K562 (cell line): ENCODE measurements around the gene SLC22A23.
A peak's percentile ranks its signal among the peaks of the same experiment; 100 is the strongest.

Experiments used
- BHLHE40 ChIP-seq: IDR thresholded peaks from 2 replicates; pipeline ENCODE4 v1.6.1; 2011; ENCODE audit warnings: low read length, improper control_type of control experiment
- CC2D1A ChIP-seq: fragments of 450-650 bp; IDR thresholded peaks from 2 replicates; pipeline ENCODE4 v1.6.1; 2017; ENCODE audit warnings: mild to moderate bottlenecking
- CTCF ChIP-seq, 3 experiments: IDR thresholded peaks in 2 of 3; conservative IDR thresholded peaks in 1 of 3; 2 replicates each; pipeline ENCODE4 v1.5.1; 2011 to 2012; ENCODE audit warnings: low read length in 3 of 3, mild to moderate bottlenecking in 3 of 3, control low read depth in 2 of 3, improper control_type of control experiment in 1 of 3, inconsistent platforms in 1 of 3, low read depth in 1 of 3, mixed read lengths in 1 of 3, moderate library complexity in 1 of 3; ENCODE audit not compliant: insufficient read depth in 2 of 3
- CTCFL ChIP-seq: IDR thresholded peaks from 2 replicates; pipeline ENCODE4 v1.6.1; 2011; ENCODE audit warnings: borderline replicate concordance, low read depth, mild to moderate bottlenecking, moderate library complexity, low read length; ENCODE audit not compliant: insufficient read depth, poor library complexity, severe bottlenecking
- HEY1 ChIP-seq: fragments of 250-450 bp; sonication (Bioruptor Pico); IDR thresholded peaks from 2 replicates; pipeline ENCODE4 v1.5.0; 2020; ENCODE audit warnings: mild to moderate bottlenecking, moderate library complexity, borderline replicate concordance
- HMG20B ChIP-seq: fragments of 250-450 bp; sonication (Bioruptor Pico); IDR thresholded peaks from 2 replicates; pipeline ENCODE4 v1.5.0; 2021; ENCODE audit warnings: mild to moderate bottlenecking
- POLR2A ChIP-seq: fragments of 450-650 bp; conservative IDR thresholded peaks from 2 replicates; pipeline ENCODE4 v1.6.1; 2016
- POLR2AphosphoS5 ChIP-seq: IDR thresholded peaks from 2 replicates; pipeline ENCODE4 v1.6.1; 2011; ENCODE audit warnings: mild to moderate bottlenecking, low read depth, low read length, moderate library complexity; ENCODE audit not compliant: control insufficient read depth, insufficient read depth
- TCF7L2 ChIP-seq: fragments of 150-350 bp; IDR thresholded peaks from 2 replicates; pipeline ENCODE4 v1.6.1; 2016; ENCODE audit warnings: low read depth, mild to moderate bottlenecking, low read length, moderate library complexity
- TRIM25 ChIP-seq: fragments of 450-650 bp; IDR thresholded peaks from 2 replicates; pipeline ENCODE4 v1.7.0; 2016; ENCODE audit warnings: borderline replicate concordance
- ZNF133 ChIP-seq: fragments of 250-450 bp; sonication (Bioruptor Pico); IDR thresholded peaks from 2 replicates; pipeline ENCODE4 v1.4.0; 2020; ENCODE audit warnings: mild to moderate bottlenecking

GRCh38 chr6:3409699-3410384, 47.0 kb downstream of the SLC22A23 start:
- TF ChIP-seq TCF7L2 (peak; percentile 57; the same call in 1 of the 2 replicates), ZNF133 (CRISPR knock-in tag) (no peak), BHLHE40 (peak; percentile 79), CC2D1A (no peak), CTCFL (no peak), HEY1 (no peak), POLR2A (no peak), CTCF (IDR thresholded peaks at IDR 0.05 in 2 of 3, conservative IDR thresholded peaks at IDR 0.05 in 1 of 3; ENCODE audit: insufficient read depth in 2 of 3, low read depth in 1 of 3, low read length in 3 of 3) (no peak), TRIM25 (no peak), HMG20B (CRISPR knock-in tag) (no peak), POLR2AphosphoS5 (no peak)
